GM12865 (cell line): Measurements from ENCODE around the gene ADD2.

Experiments used
- DNase-seq: peaks from one replicate; pipeline ENCODE4 v3.0.0; 2010; ENCODE audit warnings: low read depth
- H3K4me3 ChIP-seq: 2 replicates; pipeline ENCODE4 v1.5.1; 2011; ENCODE audit warnings: mild to moderate bottlenecking, low read depth, low read length, control low read depth
- CTCF ChIP-seq: IDR thresholded peaks from 2 replicates; pipeline ENCODE4 v1.5.1; 2011; ENCODE audit warnings: low read length, control low read depth, low read depth, inconsistent platforms; ENCODE audit not compliant: insufficient read depth; ENCODE audit errors: missing control alignments

The ADD2 gene

GRCh38 chr2:70779911-70780545, 12.0 kb upstream of the ADD2 start:
- DNase-seq = no peak
- no peak for TF ChIP-seq CTCF
- H3K4me3 ChIP-seq = no peak overlapping the region

GRCh38 chr2:70779491-70779890, 11.5 kb upstream of the ADD2 start:
- TF ChIP-seq CTCF = no peak
- no peak for DNase-seq
- no peak overlapping the region for H3K4me3 ChIP-seq

GRCh38 chr2:70778676-70779075, 10.7 kb upstream of the ADD2 start:
- H3K4me3 ChIP-seq = no peak overlapping the region
- TF ChIP-seq CTCF = no peak
- DNase-seq = no peak

- no peak for TF ChIP-seq CTCF
- DNase-seq = no peak
- no peak overlapping the region for H3K4me3 ChIP-seq
Measured at GRCh38 chr2:70777450-70777849, 9.4 kb upstream of the ADD2 start.

GRCh38 chr2:70776266-70776665, 8.3 kb upstream of the ADD2 start:
- no peak for TF ChIP-seq CTCF
- no peak overlapping the region for H3K4me3 ChIP-seq
- DNase-seq = no peak

GRCh38 chr2:70775141-70775540, 7.1 kb upstream of the ADD2 start:
- no peak overlapping the region for H3K4me3 ChIP-seq
- no peak for TF ChIP-seq CTCF
- no peak for DNase-seq

- no peak overlapping the region for H3K4me3 ChIP-seq
- DNase-seq = no peak
- TF ChIP-seq CTCF = no peak
Measured at GRCh38 chr2:70772486-70773155, 4.6 kb upstream of the ADD2 start.
